Subcutaneous abdominal adipose tissue (tissue), 5 donors: ENCODE data around the gene MAP3K5.

Experiments
- H3K27ac ChIP-seq: one replicate; pipeline ENCODE4 v1.7.0; 2013; ENCODE audit warnings: low read depth, mild to moderate bottlenecking, inconsistent platforms, low read length, moderate library complexity
- H3K27me3 ChIP-seq, 5 donors: one replicate each; pipeline ENCODE4 v1.7.0; 2013; ENCODE audit warnings: low read length in 5 of 5, inconsistent platforms in 1 of 5; ENCODE audit not compliant: control insufficient read depth in 5 of 5, insufficient read depth in 4 of 5
- H3K36me3 ChIP-seq, 5 donors: one replicate each; pipeline ENCODE4 v1.7.0; 2013; ENCODE audit warnings: low read length in 5 of 5; ENCODE audit not compliant: control insufficient read depth in 5 of 5, insufficient read depth in 5 of 5
- H3K4me1 ChIP-seq, 5 donors: one replicate each; pipeline ENCODE4 v1.7.0; 2013; ENCODE audit warnings: low read length in 5 of 5, mild to moderate bottlenecking in 3 of 5, moderate library complexity in 1 of 5; ENCODE audit not compliant: control insufficient read depth in 5 of 5, insufficient read depth in 5 of 5
- H3K4me3 ChIP-seq, 5 donors: one replicate each; pipeline ENCODE4 v1.7.0; 2013; ENCODE audit warnings: low read length in 5 of 5, low read depth in 1 of 5
- H3K9ac ChIP-seq, 5 donors: one replicate each; pipeline ENCODE4 v1.7.0; 2013; ENCODE audit warnings: low read length in 5 of 5, mild to moderate bottlenecking in 4 of 5, moderate library complexity in 3 of 5
- H3K9me3 ChIP-seq, 5 donors: one replicate each; pipeline ENCODE4 v1.7.0; 2013; ENCODE audit warnings: low read length in 5 of 5; ENCODE audit not compliant: control insufficient read depth in 5 of 5
- donor health status: healthy.
- donor health status: healthy.
- donor health status: healthy.
- donor health status: healthy.
- donor health status: healthy.

MAP3K5 gene

DNA sequence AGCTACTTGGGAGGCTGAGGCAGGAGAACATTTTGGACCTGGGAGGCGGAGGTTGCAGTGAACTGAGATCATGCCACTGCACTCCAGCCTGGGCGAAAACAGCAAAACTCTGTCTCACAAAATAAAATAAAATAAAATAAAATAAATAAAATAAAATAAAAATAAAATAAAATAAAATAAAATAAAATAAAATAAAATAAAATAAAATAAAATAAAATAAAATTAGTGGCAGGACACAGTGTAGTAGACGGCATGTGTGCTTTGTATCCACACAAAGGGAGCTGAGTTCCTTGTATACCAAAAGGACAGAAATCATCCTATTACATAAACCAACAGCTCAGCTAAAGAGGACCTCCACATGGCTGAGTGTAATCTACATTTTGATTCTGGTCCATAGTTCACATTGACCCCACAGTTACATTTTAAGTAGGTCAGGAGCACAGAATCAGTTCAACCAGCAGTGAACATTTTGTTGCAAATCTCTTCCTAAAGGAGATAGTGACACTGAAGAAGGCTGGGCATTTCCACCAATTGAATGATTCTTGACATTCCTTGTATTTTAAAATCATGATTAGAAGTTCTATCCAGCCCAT is 150.3 kb downstream of the MAP3K5 start:
- Histone ChIP-seq H3K27me3 (no peaks in the 10 kb centered on the region), H3K9me3 (no peaks in the 10 kb centered on the region), H3K4me1 (peaks cover 0 to 33% (median 28%) of the 10 kb centered on the region in 5 donors), H3K27ac (peak overlapping the region; percentile 32), H3K4me3 (no peak overlapping the region), H3K9ac (no peak overlapping the region), H3K36me3 (peaks cover 3 to 10% (median 4%) of the 10 kb centered on the region in 5 donors)

DNA sequence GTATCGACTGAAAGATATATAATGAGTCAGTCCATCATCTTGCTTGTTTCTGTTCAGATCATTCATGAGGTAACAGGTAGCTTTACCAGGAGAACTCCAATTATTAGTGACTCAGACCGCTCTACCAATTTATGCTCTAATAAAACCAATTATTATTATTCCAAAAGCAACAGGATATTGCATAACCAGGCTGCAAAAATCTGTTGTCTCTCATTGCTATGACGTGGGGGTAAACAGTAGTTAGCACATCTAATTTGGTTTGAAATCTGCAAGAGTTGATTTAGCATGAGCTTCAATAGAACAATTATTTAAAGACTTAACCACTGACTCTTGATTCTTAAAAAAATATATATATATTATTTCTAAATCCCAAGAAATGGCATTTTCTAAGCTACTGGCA is 151.1 kb downstream of the MAP3K5 start:
- Histone ChIP-seq H3K36me3 (peaks cover 7 to 18% (median 12%) of the 10 kb centered on the region in 5 donors), H3K9me3 (no peaks in the 10 kb centered on the region), H3K4me3 (no peak overlapping the region), H3K9ac (no peak overlapping the region), H3K27ac (peak overlapping the region; percentile 51), H3K4me1 (peaks cover 0 to 27% (median 20%) of the 10 kb centered on the region in 5 donors), H3K27me3 (no peaks in the 10 kb centered on the region)

DNA sequence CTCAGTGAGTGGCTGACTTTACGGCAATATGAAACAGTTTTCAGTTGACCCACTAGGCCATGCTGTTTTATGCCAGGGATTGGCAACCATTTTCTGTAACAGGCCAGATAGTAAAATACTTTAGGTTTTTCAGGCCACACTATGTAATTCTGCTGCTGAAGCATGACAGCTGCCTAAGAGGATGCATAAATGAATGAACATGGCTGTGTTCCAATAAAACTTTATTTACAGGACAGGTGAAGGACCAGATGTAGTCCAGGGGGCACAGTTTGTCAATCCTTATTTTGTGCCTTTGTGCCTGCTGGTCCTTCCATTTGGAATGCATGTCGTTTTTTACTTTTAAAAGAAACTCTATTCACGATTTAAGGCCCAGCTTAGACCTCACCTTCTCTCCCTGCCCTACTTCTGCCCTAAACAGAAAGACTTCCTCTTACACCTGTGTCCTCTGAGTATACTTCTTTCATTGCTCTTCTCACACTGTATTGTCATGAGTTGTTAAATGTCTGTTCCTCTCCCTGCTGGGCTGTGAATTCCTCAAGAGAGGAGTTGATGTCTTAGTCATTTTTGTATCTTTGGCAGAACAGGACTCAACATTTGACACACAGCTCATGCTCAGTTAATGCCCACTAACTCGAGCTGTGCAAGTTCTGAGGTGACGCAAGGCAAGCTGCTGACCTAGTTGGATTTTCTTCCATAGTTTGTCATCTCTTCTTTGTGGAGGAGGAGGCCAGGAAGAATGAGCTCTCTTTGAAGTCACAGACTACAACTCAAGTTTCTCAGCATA is 152.0 kb downstream of the MAP3K5 start:
- Histone ChIP-seq H3K9me3 (no peaks in the 10 kb centered on the region), H3K4me3 (no peak overlapping the region), H3K27ac (peak overlapping the region; percentile 82), H3K9ac (no peak overlapping the region), H3K36me3 (peaks cover 7 to 21% (median 14%) of the 10 kb centered on the region in 5 donors), H3K4me1 (peaks cover 0 to 25% (median 18%) of the 10 kb centered on the region in 5 donors), H3K27me3 (no peaks in the 10 kb centered on the region)

DNA sequence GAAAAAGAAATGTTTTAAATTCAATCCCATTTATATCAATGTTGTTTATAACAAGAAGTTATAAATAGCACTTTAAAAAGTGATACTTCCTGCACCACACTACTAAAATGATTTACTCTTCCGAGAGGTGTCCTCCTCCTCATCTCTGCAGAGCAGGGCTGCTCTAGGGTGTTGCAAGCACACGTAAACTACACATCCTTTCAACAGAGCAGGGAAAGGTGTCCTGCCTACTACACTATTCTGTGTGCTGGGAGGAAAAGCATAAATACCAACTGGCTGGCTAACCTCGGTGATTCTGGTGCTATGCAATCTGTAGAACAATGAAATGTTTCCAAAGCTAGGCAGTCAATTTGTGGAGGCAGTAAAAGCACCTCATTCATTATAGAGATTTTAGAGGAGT is 152.6 kb downstream of the MAP3K5 start:
- no peak overlapping the region for H3K4me3 ChIP-seq
- H3K27me3 ChIP-seq = no peaks in the 10 kb centered on the region
- H3K9ac ChIP-seq = no peak overlapping the region
- H3K27ac ChIP-seq = peak overlapping the region; percentile 82
- H3K9me3 ChIP-seq = no peaks in the 10 kb centered on the region
- H3K4me1 ChIP-seq = peaks cover 0 to 25% (median 18%) of the 10 kb centered on the region in 5 donors
- H3K36me3 ChIP-seq = peaks cover 7 to 21% (median 14%) of the 10 kb centered on the region in 5 donors

DNA sequence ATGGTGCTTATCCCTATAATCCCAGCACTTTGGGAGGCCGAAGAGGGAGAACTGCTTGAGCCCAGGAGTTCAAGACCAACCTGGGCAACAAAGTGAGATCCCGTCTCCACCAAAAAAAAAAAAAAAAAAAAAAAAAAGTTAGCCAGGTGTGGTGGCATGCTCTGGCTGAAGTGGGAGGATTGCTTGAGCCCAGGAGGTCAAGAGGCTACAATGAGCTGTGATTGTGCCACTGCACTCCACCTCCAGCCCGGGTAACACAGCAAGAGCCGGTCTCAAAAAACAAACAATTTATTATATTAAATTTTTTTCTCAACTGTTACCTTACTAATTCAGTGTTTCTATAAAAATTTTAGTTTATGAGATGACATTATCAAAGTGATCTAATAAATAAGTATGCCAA is 156.7 kb downstream of the MAP3K5 start:
- no peak overlapping the region for H3K9ac ChIP-seq
- no peaks in the 10 kb centered on the region for H3K9me3 ChIP-seq
- no peak overlapping the region for H3K4me3 ChIP-seq
- H3K27ac ChIP-seq = no peak overlapping the region
- peaks cover 0 to 24% (median 6%) of the 10 kb centered on the region in 5 donors for H3K4me1 ChIP-seq
- H3K27me3 ChIP-seq = no peaks in the 10 kb centered on the region
- peaks cover 7 to 24% (median 15%) of the 10 kb centered on the region in 5 donors for H3K36me3 ChIP-seq

DNA sequence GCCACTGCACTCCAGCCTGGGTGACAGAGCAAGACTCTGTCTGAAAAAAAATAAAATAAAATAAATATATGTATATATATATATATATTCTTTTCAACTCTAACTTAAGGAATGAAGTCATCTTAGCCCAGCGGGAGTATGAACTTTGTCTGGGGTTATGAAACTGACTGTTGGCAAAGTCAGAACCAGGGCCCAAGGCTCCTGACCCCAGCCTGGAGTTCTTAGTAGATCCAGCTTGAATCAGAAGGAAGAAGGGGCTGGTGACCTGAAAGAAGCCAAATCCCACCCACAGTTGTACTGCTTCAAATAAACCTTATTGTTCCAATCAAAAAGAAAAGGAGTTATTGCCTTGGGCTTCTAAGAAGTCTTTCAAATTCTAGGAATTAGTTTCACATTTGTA is 158.9 kb downstream of the MAP3K5 start:
- H3K9me3 ChIP-seq = no peaks in the 10 kb centered on the region
- peak overlapping the region; percentile 79 for H3K27ac ChIP-seq
- peaks cover 0 to 15% (median 0%) of the 10 kb centered on the region in 5 donors for H3K4me1 ChIP-seq
- H3K36me3 ChIP-seq = peaks cover 7 to 27% (median 17%) of the 10 kb centered on the region in 5 donors
- no peak overlapping the region for H3K4me3 ChIP-seq
- peak overlapping the region in 1 of 5 donors; percentile 41 for H3K9ac ChIP-seq
- no peaks in the 10 kb centered on the region for H3K27me3 ChIP-seq

DNA sequence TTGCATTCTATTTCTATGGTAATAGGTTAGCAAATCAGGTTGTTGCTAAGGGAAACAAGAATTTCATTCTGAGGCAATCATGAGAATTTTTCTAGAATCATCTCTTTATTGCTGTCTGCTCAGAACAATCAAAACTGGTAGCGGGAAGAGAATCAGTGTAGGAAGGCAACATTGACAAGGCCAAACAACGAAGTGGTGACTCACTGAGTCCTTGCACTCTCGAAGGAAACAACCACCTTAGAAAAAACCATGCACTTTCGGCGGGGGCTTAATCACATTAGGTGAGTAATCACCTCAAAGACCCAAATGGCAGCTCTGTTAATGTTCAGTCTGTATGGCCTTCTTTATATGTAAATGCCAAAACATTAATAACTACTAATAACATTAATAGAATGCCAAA is 163.3 kb downstream of the MAP3K5 start:
- H3K4me1 ChIP-seq = peaks cover 0 to 11% (median 0%) of the 10 kb centered on the region in 5 donors
- H3K9me3 ChIP-seq = no peaks in the 10 kb centered on the region
- no peak overlapping the region for H3K27ac ChIP-seq
- no peak overlapping the region for H3K9ac ChIP-seq
- H3K27me3 ChIP-seq = no peaks in the 10 kb centered on the region
- peaks cover 0 to 7% (median 3%) of the 10 kb centered on the region in 5 donors for H3K36me3 ChIP-seq
- no peak overlapping the region for H3K4me3 ChIP-seq

DNA sequence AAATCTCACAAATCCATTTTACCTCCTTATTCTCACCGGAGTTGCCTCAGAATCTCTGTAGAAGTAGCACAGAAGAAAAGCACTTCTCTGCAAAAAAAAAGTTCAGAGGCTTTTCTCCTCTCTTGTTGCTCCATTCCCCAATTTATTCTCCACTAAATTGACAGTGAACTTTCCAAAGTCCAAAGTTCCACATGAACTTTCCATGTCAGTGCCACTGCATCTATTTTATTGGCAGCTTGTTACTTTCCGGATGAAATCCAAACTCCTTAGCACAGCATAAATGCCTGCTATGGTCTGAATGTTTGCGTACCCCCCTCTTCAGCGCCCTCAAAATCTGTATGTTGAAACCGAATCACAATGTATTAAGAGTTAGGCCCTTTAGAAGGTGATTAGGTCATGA is 165.1 kb downstream of the MAP3K5 start:
- H3K9ac ChIP-seq = no peak overlapping the region
- peaks cover 6 to 12% (median 6%) of the 10 kb centered on the region in 5 donors for H3K36me3 ChIP-seq
- H3K4me1 ChIP-seq = peaks cover 0 to 4% (median 0%) of the 10 kb centered on the region in 5 donors
- H3K27me3 ChIP-seq = no peaks in the 10 kb centered on the region
- no peak overlapping the region for H3K4me3 ChIP-seq
- H3K9me3 ChIP-seq = no peaks in the 10 kb centered on the region
- no peak overlapping the region for H3K27ac ChIP-seq

DNA sequence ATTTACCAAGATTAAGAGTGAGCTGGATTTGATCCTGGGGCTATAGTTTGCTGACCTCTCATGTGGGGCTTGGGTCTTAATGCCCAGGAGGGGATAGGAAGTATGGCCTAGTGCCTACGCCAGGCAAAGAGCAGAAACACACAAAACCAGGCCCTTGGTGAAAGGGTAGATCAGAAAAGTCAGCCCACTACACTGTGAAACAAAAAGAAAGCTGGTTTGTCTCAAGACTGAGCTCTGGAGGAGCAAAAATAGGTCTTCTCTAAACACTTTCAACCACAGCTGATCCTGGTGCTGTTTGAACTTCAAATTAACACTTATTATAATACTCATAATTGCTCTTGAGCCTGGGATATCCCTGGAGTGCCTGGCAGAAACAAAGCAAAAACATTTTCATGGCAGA is 167.0 kb downstream of the MAP3K5 start:
- H3K27me3 ChIP-seq = no peaks in the 10 kb centered on the region
- no peaks in the 10 kb centered on the region for H3K9me3 ChIP-seq
- H3K9ac ChIP-seq = no peak overlapping the region
- peaks cover 8 to 17% (median 15%) of the 10 kb centered on the region in 5 donors for H3K36me3 ChIP-seq
- H3K4me3 ChIP-seq = no peak overlapping the region
- H3K27ac ChIP-seq = no peak overlapping the region
- H3K4me1 ChIP-seq = no peaks in the 10 kb centered on the region

DNA sequence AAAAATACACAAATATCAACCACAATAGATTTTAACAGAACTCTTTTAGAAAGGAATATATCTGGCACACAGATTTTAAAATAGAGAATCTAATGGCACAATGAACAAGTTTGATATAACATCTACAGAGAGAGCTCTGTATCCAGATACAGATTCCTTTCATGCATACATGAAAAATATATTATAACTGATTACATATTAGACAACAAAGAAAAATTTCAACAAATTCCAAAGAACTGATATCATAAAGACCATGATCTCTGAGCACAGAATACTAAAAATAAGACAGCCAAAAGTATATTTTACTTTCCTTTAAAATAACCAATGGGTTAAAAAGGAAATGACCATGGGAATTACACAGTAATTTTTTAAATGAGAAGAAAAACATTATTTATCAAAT is 167.9 kb downstream of the MAP3K5 start:
- Histone ChIP-seq H3K4me3 (no peak overlapping the region), H3K4me1 (no peaks in the 10 kb centered on the region), H3K9me3 (no peaks in the 10 kb centered on the region), H3K36me3 (peaks cover 9 to 19% (median 17%) of the 10 kb centered on the region in 5 donors), H3K27ac (no peak overlapping the region), H3K9ac (no peak overlapping the region), H3K27me3 (no peaks in the 10 kb centered on the region)
